ENCODE measurements around the gene MTX3. TPM values are rescaled to one million over a fixed set of nuclear protein-coding genes. Genes with fewer than 3 reads are reported as not detected.

MTX3 gene
- total RNA-seq, 1 experiment from 2014 or later = 7.1 TPM

- Histone ChIP-seq H3K9me3 (ENCODE audit: low read length) (no peaks in the 10 kb centered on the region), H3K9me2 (replicated peaks; ENCODE audit: low read length) (no peaks in the 10 kb centered on the region), H3F3A (ENCODE audit: low read length, unreplicated experiment) (no peaks in the 10 kb centered on the region), H3K9ac (ENCODE audit: low read length) (no peak overlapping the region), H3K4me1 (ENCODE audit: insufficient read depth, low read length) (0 out of 2 replicates have a peak, but pooled peaks cover 6% of the 10 kb centered on the region), H3K36me3 (ENCODE audit: low read depth, low read length) (no peaks in the 10 kb centered on the region), H3K27ac (ENCODE audit: low read length) (no peak overlapping the region), H3K79me2 (ENCODE audit: low read length) (no peaks in the 10 kb centered on the region), H3K27me3 (ENCODE audit: low read length) (no peaks in the 10 kb centered on the region), H4K20me1 (ENCODE audit: low read length) (no peaks in the 10 kb centered on the region), H3K4me2 (ENCODE audit: low read length) (no peak overlapping the region), H2AFZ (ENCODE audit: low read length) (no peak overlapping the region), H3K4me3 (ENCODE audit: low read length) (no peak overlapping the region)
- ChIA-PET CTCF (no interaction called here), POLR2A (ENCODE audit: unreplicated experiment) (no interaction called here)
- no peak for TF ChIP-seq EZH2 (IDR thresholded peaks at IDR 0.05; ENCODE audit: low read length, unreplicated experiment)
- TF ChIP-seq EZH2phosphoT487 (IDR thresholded peaks at IDR 0.05; ENCODE audit: borderline replicate concordance, low read length) = no peak
- no peak for TF ChIP-seq CTCF (conservative IDR thresholded peaks at IDR 0.05; ENCODE audit: low read depth, low read length)
- DNase-seq = peak; percentile 53
- peak; percentile 86 for ATAC-seq
- intact Hi-C loops (cut with micrococcal nuclease) = no loop called here
- BruUV-seq (replicated peaks) = no TSS peak
Observed at GRCh38 chr5:79962575-79963222, 28.4 kb downstream of the MTX3 start.

- H3K4me1 ChIP-seq (ENCODE audit: insufficient read depth, low read length) = 0 out of 2 replicates have a peak, but pooled peaks cover 6% of the 10 kb centered on the region
- no peak for TF ChIP-seq CTCF (conservative IDR thresholded peaks at IDR 0.05; ENCODE audit: low read depth, low read length)
- H3K27me3 ChIP-seq (ENCODE audit: low read length) = no peaks in the 10 kb centered on the region
- ChIA-PET CTCF (no interaction called here), POLR2A (ENCODE audit: unreplicated experiment) (no interaction called here)
- H3K9me2 ChIP-seq (replicated peaks; ENCODE audit: low read length) = no peaks in the 10 kb centered on the region
- no peak overlapping the region for H3K9ac ChIP-seq (ENCODE audit: low read length)
- H3K4me3 ChIP-seq (ENCODE audit: low read length) = no peak overlapping the region
- ATAC-seq = no peak
- DNase-seq = no peak
- no peak overlapping the region for H2AFZ ChIP-seq (ENCODE audit: low read length)
- H3K9me3 ChIP-seq (ENCODE audit: low read length) = no peaks in the 10 kb centered on the region
- no peak overlapping the region for H3K4me2 ChIP-seq (ENCODE audit: low read length)
- H3K36me3 ChIP-seq (ENCODE audit: low read depth, low read length) = no peaks in the 10 kb centered on the region
- intact Hi-C loops (cut with micrococcal nuclease) = no loop called here
- no TSS peak for BruUV-seq (replicated peaks)
- no peaks in the 10 kb centered on the region for H4K20me1 ChIP-seq (ENCODE audit: low read length)
- no peaks in the 10 kb centered on the region for H3F3A ChIP-seq (ENCODE audit: low read length, unreplicated experiment)
- H3K79me2 ChIP-seq (ENCODE audit: low read length) = no peaks in the 10 kb centered on the region
- H3K27ac ChIP-seq (ENCODE audit: low read length) = no peak overlapping the region
Observed at GRCh38 chr5:79961716-79962574, 29.1 kb downstream of the MTX3 start.

- Histone ChIP-seq H3K79me2 (ENCODE audit: low read length) (no peaks in the 10 kb centered on the region), H4K20me1 (ENCODE audit: low read length) (no peaks in the 10 kb centered on the region), H2AFZ (ENCODE audit: low read length) (no peak overlapping the region), H3K27ac (ENCODE audit: low read length) (no peak overlapping the region), H3K4me2 (ENCODE audit: low read length) (no peak overlapping the region), H3K4me1 (ENCODE audit: insufficient read depth, low read length) (peaks cover 28% of the 10 kb centered on the region), H3K36me3 (ENCODE audit: low read depth, low read length) (no peaks in the 10 kb centered on the region), H3K9me2 (replicated peaks; ENCODE audit: low read length) (no peaks in the 10 kb centered on the region), H3K9ac (ENCODE audit: low read length) (no peak overlapping the region), H3K27me3 (ENCODE audit: low read length) (no peaks in the 10 kb centered on the region), H3K9me3 (ENCODE audit: low read length) (no peaks in the 10 kb centered on the region), H3F3A (ENCODE audit: low read length, unreplicated experiment) (no peaks in the 10 kb centered on the region), H3K4me3 (ENCODE audit: low read length) (no peak overlapping the region)
- DNase-seq (no peak), ATAC-seq (no peak)
- no TSS peak for BruUV-seq (replicated peaks)
- intact Hi-C loops (cut with micrococcal nuclease) = no loop called here
- no peak for TF ChIP-seq EZH2phosphoT487 (IDR thresholded peaks at IDR 0.05; ENCODE audit: borderline replicate concordance, low read length)
- TF ChIP-seq CTCF (conservative IDR thresholded peaks at IDR 0.05; ENCODE audit: low read depth, low read length) = no peak
- no peak for TF ChIP-seq EZH2 (IDR thresholded peaks at IDR 0.05; ENCODE audit: low read length, unreplicated experiment)
- POLR2A ChIA-PET (ENCODE audit: unreplicated experiment) = no interaction called here
- CTCF ChIA-PET = no interaction called here
Observed at GRCh38 chr5:79959407-79959806, 31.7 kb downstream of the MTX3 start.

All from PC-3 (cell line).